ENCODE data around the gene TEC.
A peak's percentile ranks its signal among the peaks of the same experiment; 100 is the strongest.

The TEC gene

DNA sequence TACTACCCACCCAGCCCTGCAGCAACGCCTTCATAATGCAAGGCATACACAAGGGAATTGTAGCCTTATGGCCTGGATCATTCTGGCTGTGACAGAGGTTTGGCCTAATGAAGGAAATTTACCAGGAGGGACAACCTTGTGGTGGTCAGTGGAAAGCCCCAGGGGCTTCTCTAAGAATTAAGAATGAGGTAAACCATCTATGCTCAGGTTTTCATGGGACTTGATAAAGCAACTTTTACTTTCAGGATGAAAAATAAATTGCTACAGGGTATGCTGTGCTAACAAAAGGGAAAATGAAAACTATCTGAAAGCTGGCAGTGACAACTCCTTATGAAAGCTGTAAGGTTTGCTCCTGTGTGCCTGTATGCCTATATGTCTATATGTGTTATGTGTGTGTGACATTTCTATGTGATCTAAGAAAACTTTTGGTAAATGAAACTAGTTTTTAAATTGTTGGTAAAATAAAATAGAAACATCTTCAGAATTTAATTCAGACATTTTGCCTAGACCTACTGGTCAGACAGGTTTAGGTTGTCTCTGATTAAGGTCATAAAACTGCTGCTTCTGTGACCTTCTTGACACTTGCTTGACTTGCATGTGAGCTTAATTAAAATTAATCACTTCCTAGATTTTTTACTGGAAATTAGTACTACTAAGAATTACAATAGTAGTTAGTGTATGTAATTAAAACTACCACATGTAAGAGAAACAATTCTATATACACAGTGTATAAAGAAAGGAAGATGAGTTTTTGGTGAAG is 115.7 kb downstream of the TEC start:
- no peak for DNase-seq

DNA sequence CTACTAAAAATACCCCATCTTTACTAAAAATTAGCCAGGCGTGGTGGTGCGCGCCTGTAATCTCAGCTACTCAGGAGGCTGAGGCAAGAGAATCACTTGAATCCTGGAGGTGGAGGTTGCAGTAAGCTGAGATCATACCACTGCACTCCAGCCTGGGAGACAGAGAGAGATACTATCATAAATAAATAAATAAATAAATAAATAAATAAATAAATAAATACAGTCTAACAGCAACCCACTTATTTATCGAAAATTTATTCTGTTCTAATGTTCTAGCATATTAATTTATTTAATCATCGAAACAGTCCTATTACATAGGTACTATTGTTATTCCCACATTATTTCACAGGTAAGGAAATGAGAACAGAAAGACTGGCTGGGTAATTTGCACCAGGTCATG is 117.4 kb downstream of the TEC start:
- DNase-seq = no peak

GRCh38 chr4:48149827-48150370 is 119.7 kb downstream of the TEC start:
- DNase-seq = no peak

- no peak for DNase-seq
These were observed 122.0 kb downstream of the TEC start for GRCh38 chr4:48147621-48148020.

DNA sequence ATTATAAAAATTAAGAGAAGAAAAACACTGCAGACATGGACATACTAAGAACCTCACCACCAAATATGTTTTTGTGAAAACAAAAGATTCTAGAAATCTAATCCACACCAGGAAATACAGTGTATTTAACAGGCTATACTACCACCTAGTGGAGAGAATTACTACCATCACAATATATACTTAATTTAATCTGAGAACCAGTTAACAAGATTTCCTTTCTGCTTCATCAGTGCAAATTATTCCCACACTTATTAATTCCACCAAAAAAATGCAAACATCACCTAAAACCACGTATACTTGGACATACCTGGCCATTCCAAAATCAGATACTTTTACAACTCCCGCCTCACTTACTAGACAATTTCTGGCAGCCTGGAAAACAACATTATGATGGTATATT is 128.6 kb downstream of the TEC start:
- DNase-seq = no peak

DNA sequence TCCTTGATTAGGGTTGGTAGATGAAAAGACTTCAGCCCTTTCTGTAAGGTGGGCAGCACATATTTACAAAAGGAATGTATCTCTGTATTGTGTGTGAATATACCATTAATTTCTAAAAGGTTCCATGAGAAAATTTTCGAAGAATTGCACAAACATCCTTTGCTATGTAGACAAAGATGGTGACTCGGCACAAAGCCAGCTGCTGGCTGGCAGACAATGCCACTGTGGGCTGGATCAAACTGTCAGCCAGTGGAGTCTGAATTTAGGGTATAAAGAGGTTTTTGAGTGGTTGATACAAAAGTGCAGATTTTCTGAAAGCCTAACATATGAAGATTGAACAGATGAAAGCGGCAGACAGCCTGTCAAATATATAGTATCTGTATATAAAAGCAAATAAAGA is 129.9 kb downstream of the TEC start:
- DNase-seq = no peak

- no peak for DNase-seq
These were observed 130.7 kb downstream of the TEC start for GRCh38 chr4:48138936-48139335.

DNA sequence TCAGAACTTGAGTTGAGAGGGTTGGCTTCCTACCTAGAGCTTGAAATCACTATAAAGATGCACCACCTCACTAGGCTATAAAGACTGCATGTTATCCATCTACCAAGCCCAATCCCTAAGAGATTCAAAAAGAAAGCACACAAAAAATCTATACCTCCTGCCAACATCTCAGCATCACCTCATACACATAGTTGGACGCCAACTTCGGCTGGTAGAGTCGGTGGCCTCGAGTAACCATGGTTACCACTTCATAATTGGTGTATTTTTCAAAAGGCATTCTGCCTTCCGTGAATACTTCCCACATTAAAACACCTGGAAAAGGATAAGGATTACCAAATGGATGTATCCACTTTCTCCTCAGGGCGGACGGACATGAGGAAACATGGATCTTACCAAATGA is 131.1 kb downstream of the TEC start:
- DNase-seq = no peak

DNA sequence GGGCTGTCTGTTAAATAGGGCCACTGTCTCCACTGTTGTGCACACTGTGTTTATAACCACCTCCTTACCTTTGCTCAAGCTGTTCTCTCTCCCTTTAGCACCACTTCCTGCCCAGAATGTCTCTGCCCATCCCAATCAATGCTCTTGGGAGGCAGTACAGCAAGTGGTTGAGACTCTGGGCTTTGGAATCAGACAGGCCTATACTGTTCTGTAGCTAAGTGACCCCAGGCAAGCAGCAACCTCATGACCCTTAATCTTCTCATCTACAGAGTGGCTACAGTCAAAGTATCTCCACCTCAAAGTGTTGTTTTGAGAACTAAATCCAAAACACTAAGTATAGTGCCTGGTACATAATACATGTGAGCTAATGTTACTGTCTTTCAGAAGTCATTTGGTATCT is 131.8 kb downstream of the TEC start:
- no peak for DNase-seq

GRCh38 chr4:48134081-48134480 is 135.6 kb downstream of the TEC start, which contains the start of gene TXK:
Gene TXK, minus strand, starts transcription at chr4:48134250. Its CDS starts 80 bp downstream, at chr4:48134170.
- DNase-seq = no peak

DNA sequence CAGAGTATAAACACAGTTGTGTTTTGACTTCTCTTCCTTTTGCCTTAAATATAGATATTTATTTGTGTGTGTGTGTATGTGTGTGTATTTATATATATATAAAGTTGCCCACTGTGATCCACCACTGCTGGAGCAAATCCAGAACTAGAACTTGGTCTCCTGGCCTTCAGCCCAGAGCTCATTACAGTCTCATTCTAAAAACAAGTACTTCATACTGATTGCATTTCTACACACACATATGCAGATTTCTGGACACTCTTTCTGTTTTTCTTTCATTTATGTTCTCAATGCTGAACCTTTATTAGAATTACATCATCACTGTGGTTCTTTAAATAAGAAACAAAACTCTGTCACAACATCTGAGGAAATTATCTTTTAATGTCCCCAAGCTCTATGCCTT is 136.0 kb downstream of the TEC start:
- no peak for DNase-seq

DNA sequence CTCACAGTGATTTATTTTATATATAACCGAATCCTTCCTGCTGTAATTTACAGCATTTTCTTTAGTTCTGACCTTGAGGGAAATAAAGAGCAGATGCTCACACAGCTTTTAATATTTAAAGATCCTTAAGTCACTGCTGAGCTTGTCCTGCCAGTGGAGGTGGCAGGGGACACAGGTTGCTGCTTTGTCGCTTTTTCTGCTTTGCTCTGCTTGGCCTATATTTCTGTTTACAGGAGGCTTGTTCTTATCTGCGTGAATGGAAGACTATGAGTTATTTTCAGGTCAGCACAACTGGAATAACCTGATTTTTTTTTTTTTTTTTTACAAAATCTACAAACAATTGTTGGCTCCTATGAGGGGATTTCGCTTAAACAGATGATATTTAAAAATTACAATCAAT is 137.9 kb downstream of the TEC start:
- DNase-seq = no peak

- DNase-seq = no peak
These were observed 139.5 kb downstream of the TEC start for GRCh38 chr4:48130100-48130499.

GRCh38 chr4:48129307-48130014 is 140.2 kb downstream of the TEC start:
- no peak for DNase-seq

DNA sequence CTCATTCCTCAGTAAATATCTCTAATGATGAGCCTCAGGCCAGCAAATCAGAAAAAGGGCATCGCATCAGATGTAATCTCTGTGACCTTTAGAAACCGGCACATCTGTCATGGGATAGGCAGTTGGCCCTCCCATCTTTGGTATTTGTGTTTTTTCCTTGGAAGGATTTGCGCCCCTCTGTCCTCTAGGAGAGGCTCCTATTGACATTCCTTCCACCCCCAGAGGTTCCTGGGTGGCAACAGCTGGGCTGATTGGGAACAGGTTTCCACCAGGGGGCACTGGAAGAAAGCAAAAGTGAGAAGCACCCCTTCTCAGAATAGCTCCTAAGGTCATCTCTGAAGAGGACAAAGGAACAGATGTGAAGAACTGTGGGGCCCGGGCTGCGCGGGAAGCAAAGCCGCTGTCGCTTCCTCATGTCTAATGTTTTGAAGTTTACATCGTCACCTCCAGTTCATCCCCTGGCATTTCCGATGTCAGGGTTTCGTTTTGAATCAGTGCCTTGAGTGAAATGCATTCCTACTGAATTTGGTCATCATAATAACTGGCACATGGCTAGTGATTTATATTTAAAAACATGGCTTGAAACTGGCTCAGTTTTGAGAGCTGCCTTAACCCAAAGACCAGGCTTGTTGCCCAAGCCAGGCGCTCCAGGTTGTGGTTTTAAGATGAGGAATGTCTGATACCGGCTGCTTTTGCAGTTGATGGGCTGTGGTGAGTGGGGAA is 141.8 kb downstream of the TEC start:
- peak; percentile 51 for DNase-seq

DNA sequence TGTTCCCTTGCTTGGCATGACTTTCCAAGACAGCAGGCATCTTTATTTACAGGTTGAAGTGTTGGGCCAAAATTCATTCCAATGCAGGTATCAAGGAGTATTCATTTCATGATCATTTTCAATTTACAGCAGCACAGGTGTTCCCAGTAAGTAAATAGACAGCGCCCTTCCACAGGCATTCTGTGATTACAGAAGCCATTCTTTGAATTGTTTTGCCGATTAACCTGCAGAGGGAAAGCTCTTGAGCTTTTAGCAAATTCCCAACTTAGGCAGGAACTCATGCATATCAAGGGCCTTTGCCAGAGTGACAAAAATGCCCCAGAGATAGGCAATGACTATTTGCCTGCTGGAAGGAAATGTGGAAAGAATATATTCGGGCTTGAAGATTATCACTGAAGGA is 142.4 kb downstream of the TEC start:
- no peak for DNase-seq

- DNase-seq = no peak
These were observed 143.0 kb downstream of the TEC start for GRCh38 chr4:48126621-48127020.

- no peak for DNase-seq
These were observed 144.8 kb downstream of the TEC start for GRCh38 chr4:48124870-48125269.

DNA sequence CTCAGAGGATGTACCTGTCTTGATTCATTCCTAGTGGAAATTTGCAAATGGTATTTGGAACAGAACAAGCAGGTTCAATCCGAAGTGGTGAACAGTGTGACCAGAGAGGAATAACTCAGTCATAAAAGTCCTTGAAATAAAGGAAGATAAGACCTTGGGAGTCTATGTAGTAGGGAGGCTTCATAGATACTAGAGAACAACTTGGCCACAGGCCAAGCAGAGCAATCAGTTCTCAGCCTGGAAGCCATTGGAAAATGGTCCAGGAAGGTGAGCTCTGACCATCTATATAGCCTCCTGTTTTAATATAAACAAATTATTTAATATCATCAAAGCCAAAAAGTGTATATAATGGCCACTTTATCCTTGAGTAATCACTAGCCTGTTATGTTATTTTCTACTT is 146.9 kb downstream of the TEC start:
- DNase-seq = no peak

DNA sequence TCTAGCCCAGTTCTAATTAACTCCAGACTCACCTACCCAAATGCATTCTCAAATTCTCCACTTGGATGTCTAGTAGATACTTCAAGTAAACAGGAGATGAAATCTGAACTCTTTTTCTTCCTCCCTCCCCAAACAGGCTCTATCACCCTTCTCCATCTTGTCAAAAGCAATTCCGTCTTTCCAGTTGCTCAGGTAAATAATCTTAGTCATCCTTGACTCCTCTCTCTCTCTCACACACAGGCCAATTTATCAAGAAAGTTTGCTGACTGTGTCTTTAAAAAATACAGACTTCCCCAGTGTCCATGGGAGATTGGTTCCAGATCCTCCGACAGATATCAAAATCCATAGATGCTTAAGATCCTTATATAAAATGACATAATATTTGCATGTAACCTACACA is 148.5 kb downstream of the TEC start:
- DNase-seq = no peak

DNA sequence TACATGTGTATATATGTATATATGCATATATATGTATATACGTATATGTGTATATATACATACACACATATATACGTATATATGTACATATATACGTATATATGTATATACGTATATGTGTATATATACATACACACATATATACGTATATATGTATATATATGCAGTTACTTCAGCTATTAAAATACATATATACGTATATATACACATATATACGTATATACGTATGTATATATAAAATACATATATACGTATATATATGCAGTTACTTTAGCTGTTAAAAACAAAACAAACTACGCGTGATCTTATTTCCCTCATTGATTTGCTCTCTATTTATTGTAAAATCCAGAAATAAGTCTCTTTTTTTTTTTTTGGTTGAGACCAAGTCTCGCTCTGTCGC is 149.5 kb downstream of the TEC start:
- no peak for DNase-seq

- DNase-seq = no peak
These were observed 150.0 kb downstream of the TEC start for GRCh38 chr4:48119646-48120045.

- no peak for DNase-seq
These were observed 151.6 kb downstream of the TEC start for GRCh38 chr4:48118081-48118480.

DNA sequence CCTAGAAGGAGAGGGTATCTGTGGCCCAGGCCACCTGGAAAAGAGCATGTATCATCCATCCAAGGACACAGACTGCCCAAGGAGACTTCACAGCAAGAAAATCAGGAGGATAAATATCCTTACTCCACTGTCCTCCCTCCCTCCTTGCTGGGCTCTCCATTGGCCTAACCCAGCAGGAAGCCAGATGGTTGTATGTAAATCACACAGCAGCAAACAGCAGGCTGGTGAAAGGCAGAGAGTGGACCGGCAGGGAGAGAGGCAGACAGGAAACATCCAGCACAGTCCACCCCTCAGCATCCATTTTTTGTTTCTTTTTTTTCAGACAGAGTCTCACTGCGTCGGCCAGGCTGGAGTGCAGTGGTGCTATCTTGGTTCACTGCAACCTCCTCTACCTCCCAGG is 153.1 kb downstream of the TEC start:
- DNase-seq = no peak
